Stimulated activated CD4-positive, alpha-beta T cell treated with anti-CD3 and anti-CD28 coated beads, Interleukin-2, amount 100 ng/mL, for 4 hours (primary cell): ENCODE measurements around the gene SF3B5.
"Not testable (repeated sequence)": the region's sequence is repeated elsewhere in the genome, so short reads cannot be mapped to it uniquely, and the experiment has no call there.

Experiments used
- DNase-seq: peaks from one replicate; pipeline ENCODE4 v3.0.0-alpha.2; 2020; ENCODE audit warnings: low read depth

The SF3B5 gene

GRCh38 chr6:144063744-144064401 lies 31.5 kb downstream of the SF3B5 start:
- peak; percentile 83 for DNase-seq

GRCh38 chr6:144063246-144063743 lies 32.1 kb downstream of the SF3B5 start:
- DNase-seq = no peak

- DNase-seq = no peak
Observed at GRCh38 chr6:144062786-144063185, 32.6 kb downstream of the SF3B5 start.

GRCh38 chr6:144059139-144059538 lies 36.2 kb downstream of the SF3B5 start:
- no peak for DNase-seq

GRCh38 chr6:144055121-144055931 lies 40.0 kb downstream of the SF3B5 start:
- no peak for DNase-seq

GRCh38 chr6:144053601-144054000 lies 41.8 kb downstream of the SF3B5 start:
- DNase-seq = no peak

- no peak for DNase-seq
Observed at GRCh38 chr6:144052488-144052887, 42.9 kb downstream of the SF3B5 start.

GRCh38 chr6:144049386-144049785 lies 46.0 kb downstream of the SF3B5 start:
- no peak for DNase-seq

GRCh38 chr6:144047688-144048087 lies 47.7 kb downstream of the SF3B5 start:
- DNase-seq = no peak

- DNase-seq = not testable (repeated sequence)
Observed at GRCh38 chr6:144046672-144047071, 48.7 kb downstream of the SF3B5 start.

GRCh38 chr6:144044989-144045388 lies 50.4 kb downstream of the SF3B5 start:
- not testable (repeated sequence) for DNase-seq
